CD14-positive monocyte (primary cell): ENCODE measurements around the gene CABCOCO1. TPM values are rescaled to one million over a fixed set of nuclear protein-coding genes. Genes with fewer than 3 reads are reported as not detected.

Experiments
- DNase-seq, 3 donors: peaks; one replicate each; pipeline ENCODE4 v3.0.0-alpha.2; 2011 to 2022
- H2AFZ ChIP-seq: 2 replicates; pipeline ENCODE4 v1.6.0; 2012; ENCODE audit warnings: mild to moderate bottlenecking, low read depth, low read length, inconsistent platforms; ENCODE audit not compliant: insufficient read depth, poor library complexity, severe bottlenecking
- H3K27ac ChIP-seq, 2 donors: 1 replicate in 1 of 2; 2 replicates in 1 of 2; pipeline ENCODE4 v1.5.1; 2012 to 2013; ENCODE audit warnings: low read length in 2 of 2, control low read depth in 1 of 2, inconsistent platforms in 1 of 2, low read depth in 1 of 2, mild to moderate bottlenecking in 1 of 2
- H3K27me3 ChIP-seq, 2 donors: one replicate each; pipeline versions ENCODE4 v1.6.0 to v1.6.1; 2011 to 2013; ENCODE audit warnings: low read length in 2 of 2; ENCODE audit not compliant: control insufficient read depth in 2 of 2, insufficient read depth in 2 of 2
- H3K36me3 ChIP-seq, 2 donors: replicated peaks in 1 of 2; 1 replicate in 1 of 2; 2 replicates in 1 of 2; pipeline versions ENCODE4 v1.5.1 to v1.6.1; 2012 to 2013; ENCODE audit warnings: low read length in 2 of 2, control low read depth in 1 of 2, inconsistent platforms in 1 of 2, mild to moderate bottlenecking in 1 of 2; ENCODE audit not compliant: insufficient read depth in 2 of 2, control insufficient read depth in 1 of 2
- H3K4me1 ChIP-seq, 2 donors: 1 replicate in 1 of 2; 2 replicates in 1 of 2; pipeline versions ENCODE4 v1.5.1 to v1.6.1; 2012 to 2013; ENCODE audit warnings: low read length in 2 of 2, control low read depth in 1 of 2, inconsistent platforms in 1 of 2, mild to moderate bottlenecking in 1 of 2, moderate library complexity in 1 of 2; ENCODE audit not compliant: insufficient read depth in 2 of 2, control insufficient read depth in 1 of 2
- H3K4me2 ChIP-seq: replicated peaks from 2 replicates; pipeline ENCODE3; 2012; ENCODE audit warnings: low read length, moderate library complexity, mild to moderate bottlenecking; ENCODE audit not compliant: poor library complexity, severe bottlenecking; ENCODE audit errors: extremely low read depth
- H3K4me3 ChIP-seq, 3 experiments: fragments of 200-600 bp in 1 of 3; sonication (generic) in 1 of 3; replicated peaks in 1 of 3; 1 replicate in 2 of 3; 2 replicates in 1 of 3; pipeline ENCODE4 v1.5.1; 2011 to 2013; ENCODE audit warnings: low read length in 3 of 3, mild to moderate bottlenecking in 3 of 3, control low read depth in 2 of 3, low read depth in 2 of 3, inconsistent platforms in 1 of 3, moderate library complexity in 1 of 3
- H3K79me2 ChIP-seq: 2 replicates; pipeline ENCODE4 v1.6.0; 2012; ENCODE audit warnings: mild to moderate bottlenecking, control low read depth, inconsistent platforms, low read length, moderate library complexity; ENCODE audit not compliant: insufficient read depth
- H3K9ac ChIP-seq: 2 replicates; pipeline ENCODE4 v1.6.0; 2017; ENCODE audit warnings: low read length, mild to moderate bottlenecking; ENCODE audit not compliant: insufficient read depth, poor library complexity, severe bottlenecking
- H3K9me3 ChIP-seq, 2 donors: replicated peaks in 1 of 2; 1 replicate in 1 of 2; 2 replicates in 1 of 2; pipeline versions ENCODE4 v1.5.1 to v1.6.1; 2012 to 2013; ENCODE audit warnings: low read length in 2 of 2, control low read depth in 1 of 2; ENCODE audit not compliant: control insufficient read depth in 1 of 2, insufficient read depth in 1 of 2
- H4K20me1 ChIP-seq: 2 replicates; pipeline ENCODE4 v1.6.0; 2012; ENCODE audit warnings: mild to moderate bottlenecking, low read length, control low read depth, moderate library complexity; ENCODE audit not compliant: insufficient read depth
- H3K27ac Mint-ChIP-seq, 7 donors: one replicate each; pipeline ENCODE4 v1.8.0; 2020; ENCODE audit warnings: mild to moderate bottlenecking in 7 of 7, mixed read lengths in 7 of 7, moderate library complexity in 6 of 7, inconsistent platforms in 2 of 7
- H3K27me3 Mint-ChIP-seq, 3 donors: one replicate each; pipeline ENCODE4 v1.8.0; 2021 to 2022; ENCODE audit warnings: low read depth in 3 of 3, mild to moderate bottlenecking in 3 of 3, mixed read lengths in 3 of 3, moderate library complexity in 3 of 3, inconsistent platforms in 1 of 3
- H3K36me3 Mint-ChIP-seq, 2 donors: one replicate each; pipeline ENCODE4 v1.8.0; 2020; ENCODE audit warnings: mixed read lengths in 2 of 2, inconsistent platforms in 1 of 2, mild to moderate bottlenecking in 1 of 2
- H3K4me1 Mint-ChIP-seq: one replicate; pipeline ENCODE4 v1.8.0; 2020; ENCODE audit warnings: mild to moderate bottlenecking, mixed read lengths
- H3K4me3 Mint-ChIP-seq, 2 donors: one replicate each; pipeline ENCODE4 v1.8.0; 2020; ENCODE audit warnings: mild to moderate bottlenecking in 2 of 2, mixed read lengths in 2 of 2, moderate library complexity in 1 of 2
- H3K9me3 Mint-ChIP-seq, 7 donors: one replicate each; pipeline ENCODE4 v1.8.0; 2020 to 2022; ENCODE audit warnings: mixed read lengths in 7 of 7, mild to moderate bottlenecking in 6 of 7, moderate library complexity in 6 of 7, inconsistent platforms in 2 of 7
- WGBS: methylation state at CpG from one replicate; pipeline ENCODE4 v1.1.5; 2013; ENCODE audit warnings: missing lambda C conversion rate; ENCODE audit not compliant: insufficient coverage; 5-methylcytosine and 5-hydroxymethylcytosine counted together
- intact Hi-C, 2 donors: fragments of 100-400 bp; cut with micrococcal nuclease; formaldehyde crosslinking; loops; one replicate each; pipeline versions ENCODE4 v1.15.0 to v1.15.1; 2023
- polyA plus RNA-seq, 3 donors: library from polyadenylated mRNA; depleted of rRNA in 1 of 3; unstranded in 2 of 3; stranded (reverse) in 1 of 3; fragments of 300-500 nt in 2 of 3; fragments of >200 nt in 1 of 3; fragmentation: Illumina TruSeq in 2 of 3; gene quantifications; 1 replicate in 2 of 3; 2 replicates in 1 of 3; pipeline ENCODE4 v1.2.3, GENCODE V29; 2012 to 2021
- TF ChIP-seq, protein P1 (sequence below): fragments of 200-600 bp; IDR thresholded peaks from one replicate; pipeline ENCODE4 v1.8.0; 2022; ENCODE audit warnings: antibody characterized with exemption, mild to moderate bottlenecking

The CABCOCO1 gene
- polyA plus RNA-seq, 3 donors = not detected

DNA sequence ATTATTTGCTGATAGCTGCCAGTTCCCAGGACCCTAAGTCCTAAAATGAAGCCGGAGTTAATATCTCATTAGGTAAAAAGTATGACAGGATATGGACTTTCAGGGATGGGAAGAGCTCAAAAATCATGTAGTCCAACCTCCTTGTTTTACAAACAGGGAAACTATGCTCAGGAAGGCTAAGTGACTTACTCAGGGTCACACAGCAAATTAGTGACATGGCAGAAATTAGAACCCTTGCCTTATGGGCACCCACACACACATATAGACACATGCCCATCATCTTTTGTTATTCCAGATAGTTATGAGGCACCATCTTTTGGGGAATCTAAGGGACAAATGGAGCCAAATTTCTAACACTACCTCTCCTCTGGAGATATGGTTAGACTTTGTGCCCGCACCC is 147.5 kb downstream of the CABCOCO1 start:
- H4K20me1 ChIP-seq = no peaks in the 10 kb centered on the region
- Mint-ChIP-seq H3K4me3 (no peak overlapping the region), H3K27me3 (peaks cover 0 to 1% (median 0%) of the 10 kb centered on the region in 3 donors), H3K27ac (no peak overlapping the region), H3K4me1 (no peaks in the 10 kb centered on the region), H3K9me3 (peaks cover 0 to 6% (median 0%) of the 10 kb centered on the region in 7 donors), H3K36me3 (no peaks in the 10 kb centered on the region)
- H3K27ac ChIP-seq = no peak overlapping the region
- no peak for DNase-seq
- intact Hi-C loops = no loop called here
- H3K36me3 ChIP-seq = no peaks in the 10 kb centered on the region
- H3K79me2 ChIP-seq = no peaks in the 10 kb centered on the region
- H3K9me3 ChIP-seq = no peaks in the 10 kb centered on the region
- WGBS = no CpG with 5 or more reads among the region's 2 CpGs
- H3K27me3 ChIP-seq = no peaks in the 10 kb centered on the region
- no peaks in the 10 kb centered on the region for H3K4me1 ChIP-seq
- no peak overlapping the region for H3K4me3 ChIP-seq
- TF ChIP-seq, protein P1, sequence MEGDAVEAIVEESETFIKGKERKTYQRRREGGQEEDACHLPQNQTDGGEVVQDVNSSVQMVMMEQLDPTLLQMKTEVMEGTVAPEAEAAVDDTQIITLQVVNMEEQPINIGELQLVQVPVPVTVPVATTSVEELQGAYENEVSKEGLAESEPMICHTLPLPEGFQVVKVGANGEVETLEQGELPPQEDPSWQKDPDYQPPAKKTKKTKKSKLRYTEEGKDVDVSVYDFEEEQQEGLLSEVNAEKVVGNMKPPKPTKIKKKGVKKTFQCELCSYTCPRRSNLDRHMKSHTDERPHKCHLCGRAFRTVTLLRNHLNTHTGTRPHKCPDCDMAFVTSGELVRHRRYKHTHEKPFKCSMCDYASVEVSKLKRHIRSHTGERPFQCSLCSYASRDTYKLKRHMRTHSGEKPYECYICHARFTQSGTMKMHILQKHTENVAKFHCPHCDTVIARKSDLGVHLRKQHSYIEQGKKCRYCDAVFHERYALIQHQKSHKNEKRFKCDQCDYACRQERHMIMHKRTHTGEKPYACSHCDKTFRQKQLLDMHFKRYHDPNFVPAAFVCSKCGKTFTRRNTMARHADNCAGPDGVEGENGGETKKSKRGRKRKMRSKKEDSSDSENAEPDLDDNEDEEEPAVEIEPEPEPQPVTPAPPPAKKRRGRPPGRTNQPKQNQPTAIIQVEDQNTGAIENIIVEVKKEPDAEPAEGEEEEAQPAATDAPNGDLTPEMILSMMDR = no peak
- H2AFZ ChIP-seq = no peak overlapping the region
- no peak overlapping the region for H3K4me2 ChIP-seq
- no peak overlapping the region for H3K9ac ChIP-seq

DNA sequence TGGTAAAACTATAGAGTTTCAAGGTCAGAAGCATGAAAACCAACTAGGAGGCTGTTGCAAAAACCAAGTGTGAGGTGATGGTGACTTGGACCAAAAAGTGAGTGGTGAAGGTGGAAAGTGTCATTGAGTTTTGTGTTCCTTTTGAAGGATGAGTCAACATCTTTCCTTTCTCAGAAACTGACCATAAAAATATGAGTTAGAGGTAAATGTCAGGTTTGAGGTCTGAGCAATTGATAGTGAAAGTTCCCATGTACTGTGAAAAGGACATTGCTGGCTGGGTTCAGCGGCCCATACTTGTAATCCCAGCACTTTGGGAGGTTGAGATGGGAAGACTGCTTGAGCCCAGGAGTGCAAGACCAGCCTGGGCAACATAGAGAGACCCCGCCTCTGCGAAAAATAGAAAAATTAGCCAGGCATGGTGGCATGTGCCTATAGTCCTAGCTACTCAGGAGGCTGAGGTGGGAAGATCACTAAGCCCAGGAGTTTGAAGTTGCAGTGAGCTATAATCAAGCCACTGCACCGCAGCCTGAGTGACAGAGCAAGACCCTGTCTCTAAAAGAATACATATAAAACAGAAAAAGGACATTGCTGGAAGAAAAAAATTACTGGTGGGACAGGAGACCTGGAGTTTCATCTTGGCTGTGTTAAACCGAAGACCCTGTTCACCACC is 149.5 kb downstream of the CABCOCO1 start:
- Histone ChIP-seq H3K27ac (no peak overlapping the region), H3K9me3 (no peaks in the 10 kb centered on the region), H3K27me3 (no peaks in the 10 kb centered on the region), H4K20me1 (no peaks in the 10 kb centered on the region), H3K4me1 (no peaks in the 10 kb centered on the region), H3K4me2 (no peak overlapping the region), H3K4me3 (no peak overlapping the region), H3K79me2 (no peaks in the 10 kb centered on the region), H3K9ac (no peak overlapping the region), H3K36me3 (no peaks in the 10 kb centered on the region), H2AFZ (no peak overlapping the region)
- DNase-seq = no peak
- peaks cover 0 to 1% (median 0%) of the 10 kb centered on the region in 3 donors for H3K27me3 Mint-ChIP-seq
- no peak overlapping the region for H3K4me3 Mint-ChIP-seq
- no peaks in the 10 kb centered on the region for H3K36me3 Mint-ChIP-seq
- H3K27ac Mint-ChIP-seq = no peak overlapping the region
- peaks cover 0 to 2% (median 0%) of the 10 kb centered on the region in 7 donors for H3K9me3 Mint-ChIP-seq
- H3K4me1 Mint-ChIP-seq = no peaks in the 10 kb centered on the region
- 100% methylated on average over 2 of the region's 5 CpGs for whole genome bisulfite sequencing
- intact Hi-C loops = no loop called here
- TF ChIP-seq, protein P1 = no peak
